GM13976 (cell line): ENCODE results near the gene MYL7.

Experiments
- DNase-seq: peaks from one replicate; pipeline ENCODE4 v3.0.0; 2012; ENCODE audit warnings: low spot score
- CTCF ChIP-seq: IDR thresholded peaks from 2 replicates; pipeline ENCODE4 v1.5.1; 2012; ENCODE audit warnings: borderline replicate concordance, mild to moderate bottlenecking; ENCODE audit not compliant: insufficient read depth; ENCODE audit errors: extremely low read depth, missing control alignments, control extremely low read depth
- in situ Hi-C: fragments of 300-500 bp; cut with MboI; formaldehyde crosslinking; loops from one replicate; pipeline ENCODE4 v1.12.0; 2022; ENCODE audit warnings: low sequenced_read_pairs, mixed read lengths, inconsistent platforms; ENCODE audit not compliant: unreplicated experiment

Gene MYL7

GRCh38 chr7:44097064-44097932 is 43.8 kb downstream of the MYL7 start:
- in situ Hi-C loops: no loop called here
- TF ChIP-seq CTCF: no peak
- DNase-seq: peak; percentile 76

GRCh38 chr7:44096326-44096881 is 44.7 kb downstream of the MYL7 start:
- TF ChIP-seq CTCF: no peak
- in situ Hi-C loops: no loop called here
- no peak for DNase-seq

GRCh38 chr7:44095781-44096180 is 45.4 kb downstream of the MYL7 start:
- in situ Hi-C loops: no loop called here
- no peak for DNase-seq
- TF ChIP-seq CTCF: no peak

DNA sequence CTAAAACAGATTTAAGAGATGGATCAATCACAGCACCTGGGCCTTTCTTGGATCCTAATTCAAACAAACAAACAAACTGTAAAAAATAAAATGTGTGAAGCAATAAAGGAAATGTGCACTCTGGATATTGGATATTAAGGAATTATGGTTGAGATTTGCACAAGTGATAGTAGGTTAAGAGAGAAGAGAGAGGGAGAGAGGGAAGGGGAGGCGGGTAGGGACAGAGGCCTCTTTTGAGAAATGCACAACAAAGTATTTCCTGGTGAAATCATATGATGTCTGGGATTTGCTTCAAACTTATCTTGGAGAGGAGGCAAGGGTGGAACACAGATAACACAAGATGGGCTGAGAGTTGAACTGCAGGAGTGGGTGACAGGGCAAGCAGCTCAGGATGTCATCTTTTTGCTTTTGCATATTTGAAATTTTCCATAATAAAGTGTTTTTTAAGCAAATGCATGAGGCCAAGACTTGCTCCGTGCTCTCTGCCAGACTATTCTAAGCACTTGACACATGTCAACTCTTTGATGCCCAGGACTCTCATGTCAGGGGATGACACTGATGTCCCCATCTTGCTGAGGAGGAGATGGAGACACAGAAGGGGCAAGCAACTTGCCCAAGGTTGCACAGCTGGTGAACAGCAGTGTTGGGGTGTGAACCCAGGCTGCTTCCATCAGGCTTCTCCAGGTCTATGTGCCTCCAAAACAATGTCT is 46.1 kb downstream of the MYL7 start:
- in situ Hi-C loops: no loop called here
- TF ChIP-seq CTCF: no peak
- DNase-seq: no peak

GRCh38 chr7:44094365-44094764 is 46.8 kb downstream of the MYL7 start:
- DNase-seq: no peak
- in situ Hi-C loops: no loop called here
- no peak for TF ChIP-seq CTCF

DNA sequence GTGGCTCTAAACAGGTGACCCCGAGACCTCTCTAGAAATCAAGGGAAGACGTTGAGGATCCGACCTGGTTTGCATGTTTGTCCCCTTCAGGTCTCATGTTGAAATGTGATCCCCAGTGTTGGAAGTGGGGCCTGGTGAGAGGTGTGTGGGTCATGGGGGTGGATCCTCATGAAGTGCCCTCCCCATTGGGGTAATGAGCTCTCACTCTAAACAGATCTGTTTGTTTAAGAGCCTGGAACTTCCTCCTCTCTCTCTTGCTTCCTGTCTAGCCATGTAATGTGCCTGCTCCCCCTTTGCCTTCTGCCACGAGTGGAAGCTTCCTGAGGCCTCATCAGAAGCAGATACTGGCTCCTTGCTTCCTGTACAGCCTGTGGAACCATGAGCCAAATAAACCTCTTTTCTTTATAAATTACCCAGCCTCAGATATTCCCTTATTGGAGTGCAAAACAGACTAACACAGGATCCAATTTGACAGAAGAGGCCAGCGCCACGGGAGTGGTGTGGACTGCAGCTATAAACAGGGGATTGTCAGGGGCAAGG is 48.0 kb downstream of the MYL7 start:
- DNase-seq: no peak
- in situ Hi-C loops: no loop called here
- no peak for TF ChIP-seq CTCF
